A673 (cell line): ENCODE data around the gene CBL.

Experiments
- EZH2 ChIP-seq: fragments of 200-600 bp; sonication (generic); IDR thresholded peaks from 2 replicates; pipeline ENCODE4 v1.6.1; 2017; ENCODE audit warnings: borderline replicate concordance, low read depth, mild to moderate bottlenecking, mixed read lengths, antibody characterized with exemption, low read length; ENCODE audit not compliant: poor library complexity, severe bottlenecking
- TF ChIP-seq, protein P1 (sequence below): fragments of 300-800, 200-600 bp; sonication (generic); conservative IDR thresholded peaks from 2 replicates; pipeline ENCODE4 v1.5.1; 2017; ENCODE audit warnings: low read depth, mild to moderate bottlenecking, antibody characterized with exemption, low read length, moderate library complexity, mixed read lengths

GRCh38 chr11:119290894-119291497, 84.9 kb downstream of the CBL start:
- TF ChIP-seq, protein P1, sequence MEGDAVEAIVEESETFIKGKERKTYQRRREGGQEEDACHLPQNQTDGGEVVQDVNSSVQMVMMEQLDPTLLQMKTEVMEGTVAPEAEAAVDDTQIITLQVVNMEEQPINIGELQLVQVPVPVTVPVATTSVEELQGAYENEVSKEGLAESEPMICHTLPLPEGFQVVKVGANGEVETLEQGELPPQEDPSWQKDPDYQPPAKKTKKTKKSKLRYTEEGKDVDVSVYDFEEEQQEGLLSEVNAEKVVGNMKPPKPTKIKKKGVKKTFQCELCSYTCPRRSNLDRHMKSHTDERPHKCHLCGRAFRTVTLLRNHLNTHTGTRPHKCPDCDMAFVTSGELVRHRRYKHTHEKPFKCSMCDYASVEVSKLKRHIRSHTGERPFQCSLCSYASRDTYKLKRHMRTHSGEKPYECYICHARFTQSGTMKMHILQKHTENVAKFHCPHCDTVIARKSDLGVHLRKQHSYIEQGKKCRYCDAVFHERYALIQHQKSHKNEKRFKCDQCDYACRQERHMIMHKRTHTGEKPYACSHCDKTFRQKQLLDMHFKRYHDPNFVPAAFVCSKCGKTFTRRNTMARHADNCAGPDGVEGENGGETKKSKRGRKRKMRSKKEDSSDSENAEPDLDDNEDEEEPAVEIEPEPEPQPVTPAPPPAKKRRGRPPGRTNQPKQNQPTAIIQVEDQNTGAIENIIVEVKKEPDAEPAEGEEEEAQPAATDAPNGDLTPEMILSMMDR: no peak
- no peak for TF ChIP-seq EZH2
